Measurements from ENCODE around the gene RPS3.

DNA sequence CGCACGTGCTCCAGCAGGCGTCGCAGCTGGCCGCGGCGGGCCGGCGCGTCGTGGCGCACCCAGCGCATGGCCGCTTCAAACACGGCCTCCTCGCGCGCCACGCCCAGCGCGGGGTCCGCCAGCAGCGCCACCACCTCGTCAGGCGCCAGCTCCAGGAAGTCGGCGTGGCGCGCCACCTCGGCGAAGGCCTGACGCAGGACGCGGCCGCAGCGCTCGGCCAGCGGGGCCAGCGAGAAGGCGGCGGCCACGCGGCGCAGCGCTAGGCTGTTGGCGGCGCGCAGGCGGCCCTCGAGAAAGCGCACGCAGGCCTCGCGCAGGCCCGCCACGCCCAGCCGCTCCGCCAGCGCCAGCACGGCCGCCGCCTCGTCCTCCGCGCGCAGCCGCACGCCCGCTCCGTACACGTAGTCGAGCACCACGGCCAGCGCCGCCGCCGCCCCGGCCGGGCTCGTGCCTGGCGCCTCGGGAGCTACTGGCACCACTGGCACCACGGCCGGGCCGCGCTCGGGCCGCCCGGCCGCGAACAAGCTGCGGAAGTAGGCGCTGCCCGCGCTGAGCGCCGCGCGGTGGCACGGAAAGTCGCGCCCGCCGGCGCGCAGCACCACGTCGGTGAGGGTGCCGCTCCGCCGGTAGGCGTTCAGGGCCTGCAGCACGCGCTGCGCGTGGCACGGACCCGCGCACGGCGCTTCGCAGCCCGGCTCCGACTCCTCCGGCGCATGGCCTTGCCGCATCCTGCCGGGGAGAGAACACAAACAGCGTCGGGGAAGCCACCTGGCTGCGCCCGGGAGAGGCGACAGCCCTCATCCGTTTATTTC lies 30.8 kb downstream of the RPS3 start:
- TF ChIP-seq, protein P1, sequence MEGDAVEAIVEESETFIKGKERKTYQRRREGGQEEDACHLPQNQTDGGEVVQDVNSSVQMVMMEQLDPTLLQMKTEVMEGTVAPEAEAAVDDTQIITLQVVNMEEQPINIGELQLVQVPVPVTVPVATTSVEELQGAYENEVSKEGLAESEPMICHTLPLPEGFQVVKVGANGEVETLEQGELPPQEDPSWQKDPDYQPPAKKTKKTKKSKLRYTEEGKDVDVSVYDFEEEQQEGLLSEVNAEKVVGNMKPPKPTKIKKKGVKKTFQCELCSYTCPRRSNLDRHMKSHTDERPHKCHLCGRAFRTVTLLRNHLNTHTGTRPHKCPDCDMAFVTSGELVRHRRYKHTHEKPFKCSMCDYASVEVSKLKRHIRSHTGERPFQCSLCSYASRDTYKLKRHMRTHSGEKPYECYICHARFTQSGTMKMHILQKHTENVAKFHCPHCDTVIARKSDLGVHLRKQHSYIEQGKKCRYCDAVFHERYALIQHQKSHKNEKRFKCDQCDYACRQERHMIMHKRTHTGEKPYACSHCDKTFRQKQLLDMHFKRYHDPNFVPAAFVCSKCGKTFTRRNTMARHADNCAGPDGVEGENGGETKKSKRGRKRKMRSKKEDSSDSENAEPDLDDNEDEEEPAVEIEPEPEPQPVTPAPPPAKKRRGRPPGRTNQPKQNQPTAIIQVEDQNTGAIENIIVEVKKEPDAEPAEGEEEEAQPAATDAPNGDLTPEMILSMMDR (IDR thresholded peaks at IDR 0.05) = peak in 2 of 6 experiments; percentile 0 to 3
- no peak for TF ChIP-seq POLR2A (IDR thresholded peaks at IDR 0.05)

All from esophagus squamous epithelium (tissue), 4 donors.